H1 (cell line): Measurements from ENCODE around the gene CACNA1E.

Experiments used
- CBX8 ChIP-seq: fragments of 300-800, 300-1000 bp; sonication (generic); IDR thresholded peaks from 2 replicates; pipeline ENCODE4 v1.7.1; 2016; ENCODE audit warnings: low read depth, low read length, borderline replicate concordance
- CEBPB ChIP-seq: IDR thresholded peaks from 2 replicates; pipeline ENCODE4 v1.6.1; 2012; ENCODE audit warnings: low read depth, low read length
- CREB1 ChIP-seq: IDR thresholded peaks from 2 replicates; pipeline ENCODE4 v1.6.1; 2012; ENCODE audit warnings: inconsistent platforms
- EP300 ChIP-seq, 2 experiments: IDR thresholded peaks; 1 replicate in 1 of 2; 2 replicates in 1 of 2; pipeline ENCODE4 v1.6.1; 2011 to 2012; ENCODE audit warnings: low read depth in 2 of 2, low read length in 2 of 2, mild to moderate bottlenecking in 2 of 2, borderline replicate concordance in 1 of 2, inconsistent platforms in 1 of 2, moderate library complexity in 1 of 2
- NRF1 ChIP-seq: IDR thresholded peaks from 2 replicates; pipeline ENCODE4 v1.6.1; 2011; ENCODE audit warnings: mild to moderate bottlenecking, low read depth, low read length, improper control_type of control experiment
- POLR2A ChIP-seq, 2 experiments: IDR thresholded peaks; 1 replicate in 1 of 2; 2 replicates in 1 of 2; pipeline ENCODE4 v1.6.1; 2011; ENCODE audit warnings: low read depth in 2 of 2, low read length in 2 of 2, mild to moderate bottlenecking in 2 of 2; ENCODE audit errors: control extremely low read depth in 1 of 2
- POLR2AphosphoS5 ChIP-seq: IDR thresholded peaks from 2 replicates; pipeline ENCODE4 v1.6.1; 2011; ENCODE audit warnings: low read depth, low read length
- SP1 ChIP-seq: IDR thresholded peaks from 2 replicates; pipeline ENCODE4 v1.6.1; 2011; ENCODE audit warnings: low read depth, low read length
- TAF1 ChIP-seq: IDR thresholded peaks from 2 replicates; pipeline ENCODE4 v1.6.1; 2011; ENCODE audit warnings: mild to moderate bottlenecking, low read depth, low read length
- TEAD4 ChIP-seq: IDR thresholded peaks from 2 replicates; pipeline ENCODE4 v1.6.1; 2012; ENCODE audit warnings: low read depth, low read length, inconsistent platforms, mixed read lengths
- TF ChIP-seq, protein P1 (sequence below), 3 experiments: IDR thresholded peaks; 1 replicate in 2 of 3; 2 replicates in 1 of 3; pipeline versions ENCODE4 v1.5.1 to v1.6.1; 2011; ENCODE audit warnings: low read length in 3 of 3, mild to moderate bottlenecking in 3 of 3, inconsistent platforms in 2 of 3, low read depth in 1 of 3, moderate library complexity in 1 of 3; ENCODE audit not compliant: insufficient read depth in 1 of 3; ENCODE audit errors: control extremely low read depth in 1 of 3
- TF ChIP-seq, protein P2 (sequence below): IDR thresholded peaks from 2 replicates; pipeline ENCODE4 v1.6.1; 2012; ENCODE audit warnings: inconsistent platforms

DNA sequence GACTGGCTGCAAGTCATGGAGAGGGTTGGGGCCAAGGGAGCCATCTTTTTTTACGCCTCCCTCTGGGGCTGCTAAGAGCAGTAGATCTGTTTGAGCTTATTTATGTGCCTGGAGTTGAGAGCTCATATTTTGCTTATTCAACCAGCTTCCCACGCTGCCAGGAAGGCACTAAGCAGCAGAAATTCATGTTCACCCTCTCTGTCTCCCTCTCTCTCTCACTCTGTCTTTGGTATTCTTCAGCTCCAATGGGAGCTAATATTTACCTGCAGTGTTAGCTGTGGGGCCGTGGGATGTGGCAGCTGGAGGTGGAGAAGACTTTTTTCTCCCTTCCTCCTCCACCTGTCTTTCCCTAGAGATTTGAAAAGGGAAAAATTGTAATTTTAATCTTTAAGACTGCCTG is 26.8 kb upstream of the CACNA1E start:
- TF ChIP-seq, protein P1, sequence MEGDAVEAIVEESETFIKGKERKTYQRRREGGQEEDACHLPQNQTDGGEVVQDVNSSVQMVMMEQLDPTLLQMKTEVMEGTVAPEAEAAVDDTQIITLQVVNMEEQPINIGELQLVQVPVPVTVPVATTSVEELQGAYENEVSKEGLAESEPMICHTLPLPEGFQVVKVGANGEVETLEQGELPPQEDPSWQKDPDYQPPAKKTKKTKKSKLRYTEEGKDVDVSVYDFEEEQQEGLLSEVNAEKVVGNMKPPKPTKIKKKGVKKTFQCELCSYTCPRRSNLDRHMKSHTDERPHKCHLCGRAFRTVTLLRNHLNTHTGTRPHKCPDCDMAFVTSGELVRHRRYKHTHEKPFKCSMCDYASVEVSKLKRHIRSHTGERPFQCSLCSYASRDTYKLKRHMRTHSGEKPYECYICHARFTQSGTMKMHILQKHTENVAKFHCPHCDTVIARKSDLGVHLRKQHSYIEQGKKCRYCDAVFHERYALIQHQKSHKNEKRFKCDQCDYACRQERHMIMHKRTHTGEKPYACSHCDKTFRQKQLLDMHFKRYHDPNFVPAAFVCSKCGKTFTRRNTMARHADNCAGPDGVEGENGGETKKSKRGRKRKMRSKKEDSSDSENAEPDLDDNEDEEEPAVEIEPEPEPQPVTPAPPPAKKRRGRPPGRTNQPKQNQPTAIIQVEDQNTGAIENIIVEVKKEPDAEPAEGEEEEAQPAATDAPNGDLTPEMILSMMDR (IDR thresholded peaks at IDR 0.05; ENCODE audit: control extremely low read depth in 1 of 3, insufficient read depth in 1 of 3, low read depth in 1 of 3, low read length in 3 of 3), result no peak
- no peak for TF ChIP-seq TAF1
- no peak for TF ChIP-seq EP300 (IDR thresholded peaks at IDR 0.05; ENCODE audit: borderline replicate concordance in 1 of 2, low read depth in 2 of 2, low read length in 2 of 2)
- TF ChIP-seq, protein P2, sequence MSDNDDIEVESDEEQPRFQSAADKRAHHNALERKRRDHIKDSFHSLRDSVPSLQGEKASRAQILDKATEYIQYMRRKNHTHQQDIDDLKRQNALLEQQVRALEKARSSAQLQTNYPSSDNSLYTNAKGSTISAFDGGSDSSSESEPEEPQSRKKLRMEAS, result no peak
- no peak for TF ChIP-seq CREB1
- no peak for TF ChIP-seq TEAD4
- TF ChIP-seq NRF1, result no peak
- no peak for TF ChIP-seq CBX8
- TF ChIP-seq CEBPB, result no peak
- TF ChIP-seq SP1, result no peak
- TF ChIP-seq POLR2AphosphoS5, result no peak
- no peak for TF ChIP-seq POLR2A (IDR thresholded peaks at IDR 0.05; ENCODE audit: control extremely low read depth in 1 of 2, low read depth in 2 of 2, low read length in 2 of 2)
